ENCODE results near the gene PTPRN2.

PTPRN2 gene

GRCh38 chr7:157976406-157976805 lies 611.2 kb downstream of the PTPRN2 start:
- Mint-ChIP-seq H3K4me1 (ENCODE audit: low read depth) (no peaks in the 10 kb centered on the region), H3K9me3 (peaks cover 19% of the 10 kb centered on the region), H3K27ac (no peak overlapping the region), H3K36me3 (ENCODE audit: low read depth) (peaks cover 2% of the 10 kb centered on the region), H3K4me3 (no peak overlapping the region), H3K27me3 (no peaks in the 10 kb centered on the region)

GRCh38 chr7:157975401-157976372 lies 611.9 kb downstream of the PTPRN2 start:
- peaks cover 24% of the 10 kb centered on the region for H3K9me3 Mint-ChIP-seq
- no peak overlapping the region for H3K27ac Mint-ChIP-seq
- H3K36me3 Mint-ChIP-seq (ENCODE audit: low read depth): peaks cover 6% of the 10 kb centered on the region
- no peak overlapping the region for H3K4me3 Mint-ChIP-seq
- H3K27me3 Mint-ChIP-seq: peaks cover 3% of the 10 kb centered on the region
- H3K4me1 Mint-ChIP-seq (ENCODE audit: low read depth): no peaks in the 10 kb centered on the region

- Mint-ChIP-seq H3K4me3 (no peak overlapping the region), H3K4me1 (ENCODE audit: low read depth) (no peaks in the 10 kb centered on the region)
Measured at GRCh38 chr7:157974678-157975230, 612.9 kb downstream of the PTPRN2 start.

GRCh38 chr7:157973971-157974677 lies 613.5 kb downstream of the PTPRN2 start:
- H3K9me3 Mint-ChIP-seq: peaks cover 29% of the 10 kb centered on the region
- H3K27me3 Mint-ChIP-seq: peaks cover 3% of the 10 kb centered on the region
- H3K27ac Mint-ChIP-seq: no peak overlapping the region

More at GRCh38 chr7:157974678-157975230, 612.9 kb downstream of the PTPRN2 start:
- Mint-ChIP-seq H3K27me3 (peaks cover 3% of the 10 kb centered on the region), H3K27ac (no peak overlapping the region), H3K9me3 (peaks cover 29% of the 10 kb centered on the region), H3K36me3 (ENCODE audit: low read depth) (peaks cover 7% of the 10 kb centered on the region)

GRCh38 chr7:157972914-157973313 lies 614.7 kb downstream of the PTPRN2 start:
- peaks cover 3% of the 10 kb centered on the region for H3K27me3 Mint-ChIP-seq
- H3K9me3 Mint-ChIP-seq: peaks cover 33% of the 10 kb centered on the region
- peaks cover 7% of the 10 kb centered on the region for H3K36me3 Mint-ChIP-seq (ENCODE audit: low read depth)
- H3K27ac Mint-ChIP-seq: no peak overlapping the region
- H3K4me1 Mint-ChIP-seq (ENCODE audit: low read depth): no peaks in the 10 kb centered on the region
- no peak overlapping the region for H3K4me3 Mint-ChIP-seq

More at GRCh38 chr7:157973971-157974677, 613.5 kb downstream of the PTPRN2 start:
- no peaks in the 10 kb centered on the region for H3K4me1 Mint-ChIP-seq (ENCODE audit: low read depth)
- H3K4me3 Mint-ChIP-seq: no peak overlapping the region
- peaks cover 7% of the 10 kb centered on the region for H3K36me3 Mint-ChIP-seq (ENCODE audit: low read depth)

- H3K36me3 Mint-ChIP-seq (ENCODE audit: low read depth): peaks cover 7% of the 10 kb centered on the region
- peaks cover 3% of the 10 kb centered on the region for H3K27me3 Mint-ChIP-seq
- H3K9me3 Mint-ChIP-seq: peaks cover 33% of the 10 kb centered on the region
- no peaks in the 10 kb centered on the region for H3K4me1 Mint-ChIP-seq (ENCODE audit: low read depth)
- no peak overlapping the region for H3K4me3 Mint-ChIP-seq
- H3K27ac Mint-ChIP-seq: no peak overlapping the region
Measured at GRCh38 chr7:157971501-157971900, 616.1 kb downstream of the PTPRN2 start.

- no peak overlapping the region for H3K27ac Mint-ChIP-seq
- H3K36me3 Mint-ChIP-seq (ENCODE audit: low read depth): peaks cover 7% of the 10 kb centered on the region
- no peak overlapping the region for H3K4me3 Mint-ChIP-seq
- H3K27me3 Mint-ChIP-seq: peaks cover 3% of the 10 kb centered on the region
- H3K9me3 Mint-ChIP-seq: peaks cover 33% of the 10 kb centered on the region
- H3K4me1 Mint-ChIP-seq (ENCODE audit: low read depth): no peaks in the 10 kb centered on the region
Measured at GRCh38 chr7:157970744-157971143, 616.9 kb downstream of the PTPRN2 start.

- Mint-ChIP-seq H3K4me3 (no peak overlapping the region), H3K27me3 (peaks cover 3% of the 10 kb centered on the region), H3K9me3 (peaks cover 27% of the 10 kb centered on the region), H3K27ac (no peak overlapping the region), H3K4me1 (ENCODE audit: low read depth) (no peaks in the 10 kb centered on the region), H3K36me3 (ENCODE audit: low read depth) (peaks cover 7% of the 10 kb centered on the region)
Measured at GRCh38 chr7:157969995-157970394, 617.6 kb downstream of the PTPRN2 start.

- H3K27ac Mint-ChIP-seq: no peak overlapping the region
- no peak overlapping the region for H3K4me3 Mint-ChIP-seq
- no peaks in the 10 kb centered on the region for H3K4me1 Mint-ChIP-seq (ENCODE audit: low read depth)
- H3K27me3 Mint-ChIP-seq: peaks cover 3% of the 10 kb centered on the region
- H3K9me3 Mint-ChIP-seq: peaks cover 15% of the 10 kb centered on the region
- H3K36me3 Mint-ChIP-seq (ENCODE audit: low read depth): peaks cover 5% of the 10 kb centered on the region
Measured at GRCh38 chr7:157966490-157966889, 621.1 kb downstream of the PTPRN2 start.

GRCh38 chr7:157964521-157964920 lies 623.1 kb downstream of the PTPRN2 start:
- Mint-ChIP-seq H3K4me3 (no peak overlapping the region), H3K27me3 (no peaks in the 10 kb centered on the region), H3K9me3 (peaks cover 4% of the 10 kb centered on the region), H3K27ac (no peak overlapping the region), H3K36me3 (ENCODE audit: low read depth) (no peaks in the 10 kb centered on the region), H3K4me1 (ENCODE audit: low read depth) (no peaks in the 10 kb centered on the region)

- no peak overlapping the region for H3K27ac Mint-ChIP-seq
- H3K4me3 Mint-ChIP-seq: no peak overlapping the region
- no peaks in the 10 kb centered on the region for H3K4me1 Mint-ChIP-seq (ENCODE audit: low read depth)
- no peaks in the 10 kb centered on the region for H3K36me3 Mint-ChIP-seq (ENCODE audit: low read depth)
- H3K9me3 Mint-ChIP-seq: peaks cover 4% of the 10 kb centered on the region
- H3K27me3 Mint-ChIP-seq: peaks cover 4% of the 10 kb centered on the region
Measured at GRCh38 chr7:157964016-157964415, 623.6 kb downstream of the PTPRN2 start.

GRCh38 chr7:157963526-157963925 lies 624.1 kb downstream of the PTPRN2 start:
- H3K4me1 Mint-ChIP-seq (ENCODE audit: low read depth): no peaks in the 10 kb centered on the region
- H3K36me3 Mint-ChIP-seq (ENCODE audit: low read depth): no peaks in the 10 kb centered on the region
- no peak overlapping the region for H3K27ac Mint-ChIP-seq
- H3K4me3 Mint-ChIP-seq: no peak overlapping the region
- peaks cover 1% of the 10 kb centered on the region for H3K9me3 Mint-ChIP-seq
- H3K27me3 Mint-ChIP-seq: peaks cover 4% of the 10 kb centered on the region

GRCh38 chr7:157962458-157963306 lies 624.9 kb downstream of the PTPRN2 start:
- Mint-ChIP-seq H3K36me3 (ENCODE audit: low read depth) (no peaks in the 10 kb centered on the region), H3K4me3 (no peak overlapping the region), H3K27me3 (peaks cover 4% of the 10 kb centered on the region), H3K4me1 (ENCODE audit: low read depth) (no peaks in the 10 kb centered on the region), H3K9me3 (no peaks in the 10 kb centered on the region), H3K27ac (no peak overlapping the region)

GRCh38 chr7:157961731-157962457 lies 625.7 kb downstream of the PTPRN2 start:
- Mint-ChIP-seq H3K9me3 (no peaks in the 10 kb centered on the region), H3K27me3 (peaks cover 4% of the 10 kb centered on the region), H3K4me1 (ENCODE audit: low read depth) (no peaks in the 10 kb centered on the region), H3K4me3 (no peak overlapping the region), H3K36me3 (ENCODE audit: low read depth) (no peaks in the 10 kb centered on the region), H3K27ac (no peak overlapping the region)
